KG1 (cell line): Measurements from ENCODE around the gene TNS3.

Experiments used
- DNase-seq: peaks from one replicate; lab custom pipeline; 2025; lab: John Stamatoyannopoulos, UW

The TNS3 gene

GRCh38 chr7:47385536-47386125, 196.3 kb downstream of the TNS3 start:
- no peak for DNase-seq

- DNase-seq: no peak
Measured at GRCh38 chr7:47384755-47385535, 197.0 kb downstream of the TNS3 start.

GRCh38 chr7:47383696-47384445, 198.0 kb downstream of the TNS3 start:
- no peak for DNase-seq

- no peak for DNase-seq
Measured at GRCh38 chr7:47383072-47383471, 198.8 kb downstream of the TNS3 start.

GRCh38 chr7:47382200-47382599, 199.7 kb downstream of the TNS3 start:
- DNase-seq: no peak

- no peak for DNase-seq
Measured at GRCh38 chr7:47381134-47381495, 200.8 kb downstream of the TNS3 start.

- DNase-seq: no peak
Measured at GRCh38 chr7:47380325-47381133, 201.4 kb downstream of the TNS3 start.

- no peak for DNase-seq
Measured at GRCh38 chr7:47379629-47380324, 202.1 kb downstream of the TNS3 start.

- no peak for DNase-seq
Measured at GRCh38 chr7:47378728-47379395, 203.0 kb downstream of the TNS3 start.

- DNase-seq: no peak
Measured at GRCh38 chr7:47377741-47378140, 204.2 kb downstream of the TNS3 start.

GRCh38 chr7:47376991-47377616, 204.8 kb downstream of the TNS3 start:
- DNase-seq: no peak

GRCh38 chr7:47375121-47375938, 206.6 kb downstream of the TNS3 start:
- no peak for DNase-seq

- no peak for DNase-seq
Measured at GRCh38 chr7:47374538-47374937, 207.4 kb downstream of the TNS3 start.

- DNase-seq: no peak
Measured at GRCh38 chr7:47373871-47374451, 207.9 kb downstream of the TNS3 start.

- DNase-seq: no peak
Measured at GRCh38 chr7:47371733-47372368, 210.1 kb downstream of the TNS3 start.

- DNase-seq: no peak
Measured at GRCh38 chr7:47371317-47371716, 210.6 kb downstream of the TNS3 start.

- no peak for DNase-seq
Measured at GRCh38 chr7:47370461-47371042, 211.4 kb downstream of the TNS3 start.

GRCh38 chr7:47369736-47370135, 212.2 kb downstream of the TNS3 start:
- no peak for DNase-seq
